ENCODE measurements around the gene ROBO1.

The ROBO1 gene

GRCh38 chr3:78912687-78913086 is 855.1 kb downstream of the ROBO1 start:
- TF ChIP-seq, protein P1, sequence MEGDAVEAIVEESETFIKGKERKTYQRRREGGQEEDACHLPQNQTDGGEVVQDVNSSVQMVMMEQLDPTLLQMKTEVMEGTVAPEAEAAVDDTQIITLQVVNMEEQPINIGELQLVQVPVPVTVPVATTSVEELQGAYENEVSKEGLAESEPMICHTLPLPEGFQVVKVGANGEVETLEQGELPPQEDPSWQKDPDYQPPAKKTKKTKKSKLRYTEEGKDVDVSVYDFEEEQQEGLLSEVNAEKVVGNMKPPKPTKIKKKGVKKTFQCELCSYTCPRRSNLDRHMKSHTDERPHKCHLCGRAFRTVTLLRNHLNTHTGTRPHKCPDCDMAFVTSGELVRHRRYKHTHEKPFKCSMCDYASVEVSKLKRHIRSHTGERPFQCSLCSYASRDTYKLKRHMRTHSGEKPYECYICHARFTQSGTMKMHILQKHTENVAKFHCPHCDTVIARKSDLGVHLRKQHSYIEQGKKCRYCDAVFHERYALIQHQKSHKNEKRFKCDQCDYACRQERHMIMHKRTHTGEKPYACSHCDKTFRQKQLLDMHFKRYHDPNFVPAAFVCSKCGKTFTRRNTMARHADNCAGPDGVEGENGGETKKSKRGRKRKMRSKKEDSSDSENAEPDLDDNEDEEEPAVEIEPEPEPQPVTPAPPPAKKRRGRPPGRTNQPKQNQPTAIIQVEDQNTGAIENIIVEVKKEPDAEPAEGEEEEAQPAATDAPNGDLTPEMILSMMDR (IDR thresholded peaks at IDR 0.05; ENCODE audit: insufficient read depth, low read length, poor library complexity, severe bottlenecking), result no peak
- no peak for TF ChIP-seq EZH2phosphoT487 (conservative IDR thresholded peaks at IDR 0.05; ENCODE audit: low read length)
- Histone ChIP-seq H4K20me1 (ENCODE audit: low read depth, low read length) (no peaks in the 10 kb centered on the region), H3K9me3 (ENCODE audit: insufficient read depth, low read length) (no peaks in the 10 kb centered on the region), H3K36me3 (ENCODE audit: low read length) (no peaks in the 10 kb centered on the region), H3K4me3 (ENCODE audit: insufficient read depth, low read length, poor library complexity, severe bottlenecking) (no peak overlapping the region), H3F3A (ENCODE audit: insufficient read depth) (no peaks in the 10 kb centered on the region), H3K27ac (ENCODE audit: low read depth, low read length) (no peak overlapping the region), H3K9me2 (replicated peaks; ENCODE audit: insufficient read depth, low read length) (no peaks in the 10 kb centered on the region), H3K79me2 (ENCODE audit: insufficient read depth, low read length) (no peaks in the 10 kb centered on the region), H2AFZ (ENCODE audit: low read depth, low read length, severe bottlenecking) (no peak overlapping the region), H3K4me2 (ENCODE audit: low read depth, low read length, poor library complexity, severe bottlenecking) (no peak overlapping the region), H3K9ac (ENCODE audit: low read length) (no peak overlapping the region), H3K27me3 (ENCODE audit: low read length) (no peaks in the 10 kb centered on the region)

DNA sequence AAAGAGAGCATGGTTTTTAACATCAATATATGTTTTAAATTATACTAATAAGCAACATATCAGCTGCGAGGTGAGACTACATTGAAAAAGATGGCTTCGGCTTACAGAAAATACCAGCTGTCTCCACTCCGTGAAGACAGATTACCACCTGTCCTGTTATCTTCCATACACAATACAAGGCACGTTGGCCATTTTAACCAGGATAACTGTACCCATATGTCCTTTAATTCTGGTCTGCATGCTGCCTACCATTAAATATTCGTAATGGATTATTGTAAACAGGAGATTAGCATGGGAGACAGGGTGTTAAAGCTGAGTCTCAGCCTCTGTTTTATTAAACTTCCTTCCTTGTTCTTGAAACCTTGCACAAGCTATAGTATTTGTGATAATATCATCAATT is 855.5 kb downstream of the ROBO1 start:
- Histone ChIP-seq H3F3A (ENCODE audit: insufficient read depth) (no peaks in the 10 kb centered on the region), H3K4me2 (ENCODE audit: low read depth, low read length, poor library complexity, severe bottlenecking) (no peak overlapping the region), H3K4me3 (ENCODE audit: insufficient read depth, low read length, poor library complexity, severe bottlenecking) (no peak overlapping the region)

GRCh38 chr3:78911394-78911793 is 856.4 kb downstream of the ROBO1 start:
- H3K79me2 ChIP-seq (ENCODE audit: insufficient read depth, low read length), result no peaks in the 10 kb centered on the region
- no peak overlapping the region for H2AFZ ChIP-seq (ENCODE audit: low read depth, low read length, severe bottlenecking)
- H4K20me1 ChIP-seq (ENCODE audit: low read depth, low read length), result no peaks in the 10 kb centered on the region
- H3K27ac ChIP-seq (ENCODE audit: low read depth, low read length), result no peak overlapping the region
- TF ChIP-seq EZH2phosphoT487 (conservative IDR thresholded peaks at IDR 0.05; ENCODE audit: low read length), result no peak
- TF ChIP-seq, protein P1 (IDR thresholded peaks at IDR 0.05; ENCODE audit: insufficient read depth, low read length, poor library complexity, severe bottlenecking), result no peak
- H3K9ac ChIP-seq (ENCODE audit: low read length), result no peak overlapping the region
- no peak overlapping the region for H3K4me3 ChIP-seq (ENCODE audit: insufficient read depth, low read length, poor library complexity, severe bottlenecking)
- H3K9me2 ChIP-seq (replicated peaks; ENCODE audit: insufficient read depth, low read length), result no peaks in the 10 kb centered on the region
- no peaks in the 10 kb centered on the region for H3K27me3 ChIP-seq (ENCODE audit: low read length)
- no peak overlapping the region for H3K4me2 ChIP-seq (ENCODE audit: low read depth, low read length, poor library complexity, severe bottlenecking)
- no peaks in the 10 kb centered on the region for H3K36me3 ChIP-seq (ENCODE audit: low read length)
- no peaks in the 10 kb centered on the region for H3K9me3 ChIP-seq (ENCODE audit: insufficient read depth, low read length)
- H3F3A ChIP-seq (ENCODE audit: insufficient read depth), result no peaks in the 10 kb centered on the region

More for the DNA sequence above, 855.5 kb downstream of the ROBO1 start:
- Histone ChIP-seq H3K9me2 (replicated peaks; ENCODE audit: insufficient read depth, low read length) (no peaks in the 10 kb centered on the region), H3K27ac (ENCODE audit: low read depth, low read length) (no peak overlapping the region), H3K36me3 (ENCODE audit: low read length) (no peaks in the 10 kb centered on the region), H3K79me2 (ENCODE audit: insufficient read depth, low read length) (no peaks in the 10 kb centered on the region), H2AFZ (ENCODE audit: low read depth, low read length, severe bottlenecking) (no peak overlapping the region), H3K27me3 (ENCODE audit: low read length) (no peaks in the 10 kb centered on the region), H3K9ac (ENCODE audit: low read length) (no peak overlapping the region), H4K20me1 (ENCODE audit: low read depth, low read length) (no peaks in the 10 kb centered on the region), H3K9me3 (ENCODE audit: insufficient read depth, low read length) (no peaks in the 10 kb centered on the region)
- TF ChIP-seq, protein P1 (IDR thresholded peaks at IDR 0.05; ENCODE audit: insufficient read depth, low read length, poor library complexity, severe bottlenecking), result no peak
- no peak for TF ChIP-seq EZH2phosphoT487 (conservative IDR thresholded peaks at IDR 0.05; ENCODE audit: low read length)
